ENCODE measurements around the gene MUC20.
A peak's percentile ranks its signal among the peaks of the same experiment; 100 is the strongest.
"Not testable (repeated sequence)": the region's sequence is repeated elsewhere in the genome, so short reads cannot be mapped to it uniquely, and the experiment has no call there.

Gene MUC20

GRCh38 chr3:195768831-195769303 is 48.1 kb downstream of the MUC20 start:
- no peak for DNase-seq (ENCODE audit: low spot score)
- Mint-ChIP-seq H3K27me3 (ENCODE audit: low read depth) (peaks cover 5% of the 10 kb centered on the region), H3K27ac (no peak overlapping the region), H3K9me3 (peaks cover 8% of the 10 kb centered on the region), H3K4me1 (ENCODE audit: low read depth) (no peaks in the 10 kb centered on the region), H3K4me3 (no peak overlapping the region), H3K36me3 (ENCODE audit: low read depth) (no peaks in the 10 kb centered on the region)

GRCh38 chr3:195769551-195769950 is 48.8 kb downstream of the MUC20 start:
- Mint-ChIP-seq H3K4me1 (ENCODE audit: low read depth) (no peaks in the 10 kb centered on the region), H3K9me3 (peaks cover 8% of the 10 kb centered on the region), H3K36me3 (ENCODE audit: low read depth) (no peaks in the 10 kb centered on the region), H3K27me3 (ENCODE audit: low read depth) (no peaks in the 10 kb centered on the region), H3K27ac (no peak overlapping the region), H3K4me3 (no peak overlapping the region)
- no peak for DNase-seq (ENCODE audit: low spot score)

- H3K4me3 Mint-ChIP-seq, result no peak overlapping the region
- peaks cover 8% of the 10 kb centered on the region for H3K9me3 Mint-ChIP-seq
- no peaks in the 10 kb centered on the region for H3K27me3 Mint-ChIP-seq (ENCODE audit: low read depth)
- H3K27ac Mint-ChIP-seq, result no peak overlapping the region
- H3K36me3 Mint-ChIP-seq (ENCODE audit: low read depth), result no peaks in the 10 kb centered on the region
- no peak for DNase-seq (ENCODE audit: low spot score)
- no peaks in the 10 kb centered on the region for H3K4me1 Mint-ChIP-seq (ENCODE audit: low read depth)
Measured at GRCh38 chr3:195770081-195770840, 49.5 kb downstream of the MUC20 start.

GRCh38 chr3:195770841-195771645 is 50.3 kb downstream of the MUC20 start:
- not testable (repeated sequence) for H3K27me3 Mint-ChIP-seq (ENCODE audit: low read depth); H3K9me3 Mint-ChIP-seq; H3K4me3 Mint-ChIP-seq; DNase-seq (ENCODE audit: low spot score); H3K36me3 Mint-ChIP-seq (ENCODE audit: low read depth); H3K4me1 Mint-ChIP-seq (ENCODE audit: low read depth)
- peak overlapping the region; percentile 73 for H3K27ac Mint-ChIP-seq

- Mint-ChIP-seq H3K27me3 (ENCODE audit: low read depth) (no peaks in the 10 kb centered on the region), H3K9me3 (peaks cover 8% of the 10 kb centered on the region), H3K4me3 (no peak overlapping the region), H3K27ac (peak overlapping the region; percentile 73), H3K36me3 (ENCODE audit: low read depth) (no peaks in the 10 kb centered on the region), H3K4me1 (ENCODE audit: low read depth) (no peaks in the 10 kb centered on the region)
- no peak for DNase-seq (ENCODE audit: low spot score)
Measured at GRCh38 chr3:195771646-195772300, 51.0 kb downstream of the MUC20 start.

- Mint-ChIP-seq H3K9me3 (peaks cover 12% of the 10 kb centered on the region), H3K27me3 (ENCODE audit: low read depth) (no peaks in the 10 kb centered on the region), H3K27ac (no peak overlapping the region), H3K4me1 (ENCODE audit: low read depth) (peaks cover 3% of the 10 kb centered on the region), H3K4me3 (no peak overlapping the region), H3K36me3 (ENCODE audit: low read depth) (peaks cover 5% of the 10 kb centered on the region)
- DNase-seq (ENCODE audit: low spot score), result no peak
Measured at GRCh38 chr3:195773956-195774537, 53.3 kb downstream of the MUC20 start.

- Mint-ChIP-seq H3K9me3 (peaks cover 21% of the 10 kb centered on the region), H3K4me3 (no peak overlapping the region)
- DNase-seq (ENCODE audit: low spot score), result peak; percentile 25
Measured at GRCh38 chr3:195774917-195775316, 54.1 kb downstream of the MUC20 start.

GRCh38 chr3:195777975-195778374 is 57.2 kb downstream of the MUC20 start:
- no peak for DNase-seq (ENCODE audit: low spot score)
- peaks cover 37% of the 10 kb centered on the region for H3K36me3 Mint-ChIP-seq (ENCODE audit: low read depth)
- H3K27me3 Mint-ChIP-seq (ENCODE audit: low read depth), result no peaks in the 10 kb centered on the region
- H3K27ac Mint-ChIP-seq, result peak overlapping the region; percentile 88
- H3K9me3 Mint-ChIP-seq, result peaks cover 49% of the 10 kb centered on the region
- peaks cover 35% of the 10 kb centered on the region for H3K4me1 Mint-ChIP-seq (ENCODE audit: low read depth)
- H3K4me3 Mint-ChIP-seq, result no peak overlapping the region

More at GRCh38 chr3:195774917-195775316, 54.1 kb downstream of the MUC20 start:
- Mint-ChIP-seq H3K27ac (no peak overlapping the region), H3K4me1 (ENCODE audit: low read depth) (peaks cover 12% of the 10 kb centered on the region), H3K36me3 (ENCODE audit: low read depth) (peaks cover 14% of the 10 kb centered on the region), H3K27me3 (ENCODE audit: low read depth) (no peaks in the 10 kb centered on the region)

- H3K27me3 Mint-ChIP-seq (ENCODE audit: low read depth); DNase-seq (ENCODE audit: low spot score): not testable (repeated sequence)
- Mint-ChIP-seq H3K36me3 (ENCODE audit: low read depth) (peaks cover 65% of the 10 kb centered on the region), H3K4me1 (ENCODE audit: low read depth) (peaks cover 59% of the 10 kb centered on the region), H3K9me3 (peaks cover 77% of the 10 kb centered on the region), H3K27ac (peak overlapping the region; percentile 88), H3K4me3 (peak overlapping the region; percentile 51)
Measured at GRCh38 chr3:195781236-195781635, 60.5 kb downstream of the MUC20 start.
